Upper lobe of left lung (tissue), 4 donors: ENCODE data around the gene METTL23.

Source experiments
- POLR2A ChIP-seq, 4 donors: fragments of 450-650 bp; IDR thresholded peaks; one replicate each; pipeline ENCODE4 v1.5.1; 2016 to 2017; ENCODE audit warnings: antibody characterized with exemption in 4 of 4, mild to moderate bottlenecking in 2 of 4
- POLR2AphosphoS5 ChIP-seq, 2 donors: sonication (generic); formaldehyde crosslinking; IDR thresholded peaks; one replicate each; pipeline ENCODE4 v1.5.1; 2017; ENCODE audit warnings: antibody characterized with exemption in 2 of 2

DNA sequence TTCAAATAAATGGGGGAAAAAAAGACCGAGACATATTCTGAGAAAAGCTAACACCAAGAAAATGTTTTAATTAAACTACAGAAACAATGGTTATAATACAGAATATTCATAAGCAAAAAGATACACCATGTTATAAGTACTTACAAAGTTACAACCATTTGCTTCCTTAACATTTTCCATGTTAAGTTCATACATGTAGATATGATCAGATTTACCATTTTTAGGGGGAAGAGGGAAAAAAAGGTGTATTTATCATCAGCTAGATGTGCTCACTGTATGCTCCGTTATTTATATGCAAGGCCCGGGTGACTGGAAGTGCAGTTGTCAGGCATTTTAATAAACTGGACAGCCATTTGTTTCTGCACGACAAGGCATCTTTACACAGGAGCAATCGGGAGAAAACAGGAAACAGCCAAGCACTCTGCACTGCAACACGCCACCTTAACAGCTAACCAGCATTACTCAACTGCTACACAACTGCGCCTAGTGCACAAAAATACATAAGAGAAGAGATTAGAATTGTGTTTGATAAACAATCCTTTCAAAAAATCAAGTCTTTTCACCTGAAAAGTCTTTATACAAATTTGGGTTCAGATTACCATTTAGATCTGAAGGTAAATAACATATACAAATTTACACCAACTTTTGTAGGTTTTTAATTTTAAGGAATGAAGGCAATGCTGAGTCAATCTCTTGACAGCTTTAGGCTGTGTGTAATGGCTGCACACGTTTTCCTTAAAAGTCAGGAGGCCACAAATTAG, 7.6 kb downstream of the METTL23 start:
- TF ChIP-seq POLR2AphosphoS5 (IDR thresholded peaks at IDR 0.05) (peak in 1 of 2 donors; percentile 14), POLR2A (IDR thresholded peaks at IDR 0.05) (no peak)
